Globus pallidus (tissue), 1 donor: Measurements from ENCODE around the gene PLIN5.
A peak's percentile ranks its signal among the peaks of the same experiment; 100 is the strongest.
"Not testable (repeated sequence)": the region's sequence is repeated elsewhere in the genome, so short reads cannot be mapped to it uniquely, and the experiment has no call there.

Experiments used
- DNase-seq: peaks from one replicate; pipeline ENCODE4 v3.0.0-alpha.2; 2015; ENCODE audit warnings: low spot score

Gene PLIN5

GRCh38 chr19:4568886-4569285, 33.9 kb upstream of the PLIN5 start:
- DNase-seq, result no peak

- DNase-seq, result no peak
These were observed 32.6 kb upstream of the PLIN5 start for GRCh38 chr19:4567584-4568071.

- no peak for DNase-seq
These were observed 31.5 kb upstream of the PLIN5 start for GRCh38 chr19:4566402-4567051.

DNA sequence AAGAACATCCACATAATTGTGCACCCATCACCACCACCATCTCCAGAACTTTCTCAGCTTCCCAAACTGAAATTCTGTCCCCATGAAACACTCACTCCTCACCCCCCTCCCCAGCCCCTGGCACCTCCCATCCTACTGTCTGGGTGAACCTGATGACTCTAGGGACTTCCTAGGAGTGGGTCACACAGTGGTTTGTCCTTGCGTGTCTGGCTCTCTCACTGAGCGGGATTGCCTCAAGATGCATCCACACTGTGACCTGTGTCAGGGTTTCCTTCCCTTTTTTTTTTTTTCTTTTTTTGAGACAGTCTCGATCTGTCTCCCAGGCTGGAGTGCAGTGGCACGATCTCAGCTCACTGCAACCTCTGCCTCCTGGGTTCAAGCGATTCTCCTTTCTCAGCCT, 28.5 kb upstream of the PLIN5 start:
- not testable (repeated sequence) for DNase-seq

- not testable (repeated sequence) for DNase-seq
These were observed 27.1 kb upstream of the PLIN5 start for GRCh38 chr19:4562085-4562484.

DNA sequence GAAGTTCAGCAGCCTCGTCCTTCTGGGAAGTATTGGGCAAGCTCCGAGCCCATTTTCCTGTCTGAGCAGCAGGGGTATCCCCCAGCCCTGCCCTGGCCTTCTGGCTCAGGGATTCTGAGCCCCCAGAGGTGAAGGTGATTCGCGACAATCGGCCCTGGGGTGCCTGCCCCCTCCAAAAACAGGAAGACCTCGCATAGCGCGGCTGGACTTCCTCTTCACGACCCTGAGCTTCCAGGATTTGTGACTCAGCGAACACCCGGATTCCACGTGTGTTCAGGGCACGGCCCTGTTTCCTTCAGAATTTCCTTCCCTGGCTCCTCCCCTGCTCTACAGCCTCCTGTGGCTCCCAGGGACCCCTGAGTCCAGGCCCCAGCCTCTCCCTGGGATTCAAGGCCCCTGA, 24.5 kb upstream of the PLIN5 start, which contains the start of gene SEMA6B:
TSS of gene SEMA6B (minus strand) at position 116 of the 400 bp plus-strand sequence. CDS start 1,227 bp downstream, outside the sequence.
- peak; percentile 29 for DNase-seq

DNA sequence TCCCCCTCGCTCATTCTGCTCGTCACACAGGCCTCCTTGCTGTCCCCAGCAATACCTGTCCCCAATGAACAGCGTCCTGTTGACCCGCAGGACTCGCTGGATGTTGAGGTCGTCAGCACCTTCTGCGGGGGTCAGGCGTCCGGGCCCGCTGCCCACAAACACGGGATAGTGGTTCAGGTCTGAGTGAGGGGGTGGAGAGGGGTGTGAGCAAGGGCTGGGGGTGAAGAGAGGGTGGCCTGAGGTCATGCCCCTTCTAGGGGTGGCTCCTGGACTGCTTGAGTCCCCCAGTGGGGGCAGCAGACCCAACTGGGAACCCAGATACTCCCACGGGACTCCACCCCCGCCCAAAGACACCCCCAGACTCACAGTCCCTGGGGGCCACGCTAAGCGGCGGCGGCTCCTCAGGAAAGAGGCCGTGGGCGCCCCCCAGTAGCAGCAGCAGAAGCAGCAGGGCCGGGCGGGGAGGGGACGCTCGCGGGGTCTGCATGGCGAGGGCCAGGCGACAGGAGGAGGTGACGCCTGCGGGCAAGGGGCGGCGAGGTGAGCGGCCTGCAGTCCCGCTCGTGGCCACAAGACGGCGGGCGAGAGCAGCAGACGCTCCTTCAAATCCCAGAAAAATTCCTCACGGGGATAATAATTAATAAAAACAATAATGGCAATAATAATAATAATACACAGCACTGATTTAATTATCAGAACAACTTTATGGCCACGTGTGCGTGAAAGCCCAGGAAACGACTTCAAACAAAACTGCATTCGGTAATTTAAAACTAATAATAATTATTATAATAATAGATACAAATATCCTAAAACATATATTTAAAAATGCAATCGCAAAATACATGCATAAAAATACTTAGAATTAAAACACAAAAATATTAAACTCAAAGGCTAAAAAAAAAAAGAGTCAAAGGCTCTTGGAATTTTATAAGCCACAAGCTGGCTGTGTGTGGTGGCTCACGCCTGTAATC, 23.2 kb upstream of the PLIN5 start:
- no peak for DNase-seq

DNA sequence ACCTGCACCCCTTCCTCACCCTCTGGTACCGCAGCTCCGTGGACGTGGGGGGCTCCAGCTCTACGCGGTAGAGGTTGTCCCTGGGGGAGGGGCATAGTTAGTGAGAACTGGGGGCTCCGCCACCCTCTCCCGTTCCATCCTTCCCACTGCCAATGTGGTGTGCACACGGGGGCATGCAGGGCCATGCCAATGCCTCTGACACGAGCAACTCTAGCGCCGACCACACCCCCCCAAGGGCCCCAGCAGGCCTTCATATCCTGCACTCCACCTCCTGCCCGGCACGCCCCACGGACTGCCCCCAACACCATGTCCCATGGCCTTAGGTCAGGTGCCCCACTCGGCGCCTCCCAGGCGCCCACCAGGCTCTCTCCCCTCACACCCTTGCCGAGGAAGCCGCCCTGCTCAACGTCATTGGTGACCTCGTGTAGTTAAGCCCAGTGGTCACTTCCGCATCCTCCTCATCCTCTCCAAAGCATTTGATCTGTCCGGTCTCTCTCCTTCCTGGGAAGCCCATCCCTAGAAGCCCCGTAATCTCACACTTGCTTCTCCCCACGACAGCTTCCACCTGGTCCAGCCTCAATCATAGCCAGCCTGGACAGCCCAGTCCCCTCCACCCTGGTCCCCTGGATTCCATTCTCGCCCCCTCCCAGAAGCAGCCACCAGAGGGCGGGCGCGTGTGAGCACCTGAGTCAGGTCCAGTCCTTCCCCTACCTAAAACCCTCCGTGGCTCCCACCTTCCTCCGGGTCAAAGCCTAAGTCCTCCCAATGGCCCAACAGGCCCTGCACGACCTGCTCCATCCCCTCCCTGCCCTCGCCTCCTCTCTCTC, 22.3 kb upstream of the PLIN5 start:
- DNase-seq, result no peak

DNA sequence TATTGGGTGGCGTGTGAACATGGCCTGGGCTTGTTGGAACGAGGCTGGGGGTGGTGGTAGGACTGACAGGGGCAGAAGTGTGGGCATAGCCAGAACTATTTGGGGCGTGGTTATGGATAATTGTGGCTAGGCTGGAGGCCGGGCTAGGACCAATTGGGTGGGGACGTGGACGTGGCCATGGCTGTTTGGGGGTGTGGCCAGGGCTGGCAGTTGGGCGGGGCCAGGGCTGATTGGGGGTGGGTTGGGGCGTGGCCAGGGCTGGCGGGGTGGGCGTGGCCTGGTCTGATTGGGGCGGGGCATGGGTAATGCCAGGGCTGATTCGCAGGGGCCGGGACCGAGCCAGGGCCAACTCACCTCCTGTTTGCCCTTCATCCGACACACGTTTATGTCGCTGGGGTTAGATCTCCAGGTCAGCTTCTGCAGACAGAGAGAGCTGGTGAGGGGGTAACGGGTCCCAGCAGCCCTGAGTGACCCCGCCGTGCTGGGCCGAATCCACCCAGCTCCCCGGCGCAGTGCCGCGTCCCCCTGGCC, 21.6 kb upstream of the PLIN5 start:
- no peak for DNase-seq

GRCh38 chr19:4555657-4556561, 20.9 kb upstream of the PLIN5 start:
- no peak for DNase-seq

DNA sequence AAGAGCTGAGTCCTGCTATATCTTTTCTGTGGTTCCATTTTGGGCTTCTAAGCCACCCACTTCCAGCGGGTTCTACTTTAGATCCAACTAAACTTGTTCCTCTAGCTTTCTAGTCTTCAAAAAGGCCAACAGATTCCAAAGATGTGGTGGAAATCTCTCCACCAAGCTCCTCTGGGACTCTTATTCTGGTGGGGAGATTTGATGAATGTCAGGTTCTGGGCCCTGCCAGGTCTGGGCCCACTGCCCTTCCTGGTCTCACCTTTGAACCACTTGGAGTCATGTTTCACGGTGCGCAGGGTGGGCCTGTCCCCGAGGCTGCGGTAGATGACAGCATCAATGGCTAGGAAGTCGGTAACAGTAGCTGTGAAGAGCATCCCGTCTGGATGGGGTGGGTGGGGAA, 19.7 kb upstream of the PLIN5 start:
- DNase-seq, result no peak

DNA sequence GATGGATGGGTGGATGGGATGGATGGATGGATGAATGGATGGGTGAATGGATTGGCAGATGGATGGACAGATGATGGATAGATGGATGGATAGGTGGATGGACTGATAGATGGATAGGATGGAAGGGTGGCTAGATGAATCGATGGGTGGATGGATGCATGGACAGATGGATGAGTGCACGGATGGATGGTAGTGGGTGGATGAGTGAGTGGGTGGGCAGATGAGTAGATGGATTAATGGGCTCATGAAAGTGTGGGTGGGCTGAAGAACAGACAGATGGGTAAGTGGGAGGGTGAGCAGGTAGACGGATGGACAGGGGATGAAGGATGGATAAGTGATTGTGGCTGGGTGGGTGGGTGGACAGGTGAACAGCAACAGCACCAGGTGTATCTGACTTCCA, 18.8 kb upstream of the PLIN5 start:
- DNase-seq, result no peak

DNA sequence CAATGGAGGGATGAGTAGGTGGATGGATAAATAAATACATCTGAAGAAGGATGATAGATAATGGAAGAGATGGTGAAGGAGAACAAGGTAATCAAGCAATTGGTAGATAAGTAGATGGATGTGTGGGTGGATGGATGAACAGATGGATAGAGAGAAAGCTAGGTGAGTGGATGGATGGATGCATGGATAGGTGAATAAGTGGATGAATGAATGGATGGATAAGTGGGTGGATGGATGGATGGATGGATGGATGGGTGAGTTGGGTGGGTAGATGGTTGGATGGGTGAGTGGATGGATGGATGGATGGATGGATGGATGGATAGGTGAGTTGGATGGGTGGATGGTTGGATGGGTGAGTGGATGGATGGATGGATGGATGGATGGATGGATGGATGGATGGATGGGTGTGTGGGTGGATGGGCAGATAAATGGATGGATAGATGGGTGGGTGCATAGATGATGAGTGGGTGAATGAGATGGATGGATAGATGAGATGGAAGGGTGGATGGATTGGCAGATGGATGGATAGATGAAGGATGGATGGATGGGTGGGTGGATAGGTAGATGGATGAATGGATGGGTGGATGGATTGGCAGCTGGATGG, 18.2 kb upstream of the PLIN5 start:
- DNase-seq, result no peak

- DNase-seq, result no peak
These were observed 17.4 kb upstream of the PLIN5 start for GRCh38 chr19:4552525-4552819.

- DNase-seq, result no peak
These were observed 15.5 kb upstream of the PLIN5 start for GRCh38 chr19:4550479-4551050.

- no peak for DNase-seq
These were observed 15.0 kb upstream of the PLIN5 start for GRCh38 chr19:4550018-4550417.

DNA sequence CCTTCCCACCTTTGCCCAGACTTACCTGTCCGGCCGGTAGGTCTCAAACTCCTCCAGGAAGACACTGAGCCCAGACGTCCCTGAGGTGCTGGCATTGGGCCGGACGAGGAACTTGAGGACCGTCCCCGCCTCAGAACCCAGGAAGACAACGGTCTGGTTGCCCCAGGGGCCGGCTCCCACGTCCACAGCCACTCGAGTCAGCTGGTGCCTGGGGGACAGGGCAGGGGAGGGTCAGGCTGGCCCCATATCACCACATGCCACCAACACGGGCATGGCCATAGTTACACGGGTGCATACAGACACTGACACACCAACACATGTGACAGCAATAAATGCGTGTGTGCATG, 13.2 kb upstream of the PLIN5 start:
- no peak for DNase-seq

DNA sequence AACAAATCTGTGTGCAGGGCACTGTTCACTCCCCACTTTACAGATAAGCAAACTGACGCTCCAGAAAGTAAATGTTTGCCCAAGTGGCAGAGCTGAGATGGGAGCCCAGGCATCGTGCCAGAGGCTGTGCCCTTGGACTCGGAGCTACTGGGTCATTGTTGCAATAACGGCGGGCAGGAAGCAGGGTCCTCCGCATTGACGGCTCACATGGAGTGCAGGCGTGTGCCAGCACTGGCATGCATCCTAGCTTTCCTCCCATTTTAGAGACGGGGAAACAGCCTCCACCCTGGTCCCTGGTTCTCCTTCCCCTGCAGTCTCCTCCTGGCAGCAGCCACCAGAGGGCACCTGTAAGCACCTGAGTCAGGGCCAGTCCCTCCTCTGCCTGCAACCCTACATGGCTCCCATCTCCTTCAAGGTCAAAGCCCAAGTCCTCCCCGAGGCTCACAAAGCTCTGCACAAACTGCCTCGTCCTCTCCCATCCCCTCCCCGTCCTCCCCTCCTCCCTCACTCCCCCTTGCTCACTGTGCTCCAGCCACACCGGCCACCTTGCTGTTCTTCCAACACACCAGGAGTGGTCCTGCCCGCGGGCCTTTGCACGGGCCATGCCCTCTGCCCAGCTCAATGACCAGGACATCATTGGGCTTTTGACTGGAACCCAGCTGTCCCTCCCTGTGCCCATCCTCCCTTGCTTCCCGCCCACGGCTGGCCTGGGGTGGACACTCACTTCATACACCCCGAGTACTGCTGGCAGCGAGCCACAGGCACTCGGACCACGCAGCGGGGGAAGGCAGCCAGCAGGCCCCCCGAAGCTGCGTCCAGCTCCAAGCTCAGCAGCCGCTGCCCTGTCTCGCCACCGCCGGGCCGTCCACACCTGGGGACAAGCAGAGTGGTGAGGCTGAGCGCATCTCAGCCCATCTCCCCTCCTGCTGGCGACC, 12.5 kb upstream of the PLIN5 start:
- no peak for DNase-seq
